ENCODE results near the gene UBR4. TPM values are rescaled to one million over a fixed set of nuclear protein-coding genes. Genes with fewer than 3 reads are reported as not detected.

Gene UBR4
- polyA plus RNA-seq, 1 of the 3 experiments (the other 2 are of a cell fraction), result 68.7 TPM

DNA sequence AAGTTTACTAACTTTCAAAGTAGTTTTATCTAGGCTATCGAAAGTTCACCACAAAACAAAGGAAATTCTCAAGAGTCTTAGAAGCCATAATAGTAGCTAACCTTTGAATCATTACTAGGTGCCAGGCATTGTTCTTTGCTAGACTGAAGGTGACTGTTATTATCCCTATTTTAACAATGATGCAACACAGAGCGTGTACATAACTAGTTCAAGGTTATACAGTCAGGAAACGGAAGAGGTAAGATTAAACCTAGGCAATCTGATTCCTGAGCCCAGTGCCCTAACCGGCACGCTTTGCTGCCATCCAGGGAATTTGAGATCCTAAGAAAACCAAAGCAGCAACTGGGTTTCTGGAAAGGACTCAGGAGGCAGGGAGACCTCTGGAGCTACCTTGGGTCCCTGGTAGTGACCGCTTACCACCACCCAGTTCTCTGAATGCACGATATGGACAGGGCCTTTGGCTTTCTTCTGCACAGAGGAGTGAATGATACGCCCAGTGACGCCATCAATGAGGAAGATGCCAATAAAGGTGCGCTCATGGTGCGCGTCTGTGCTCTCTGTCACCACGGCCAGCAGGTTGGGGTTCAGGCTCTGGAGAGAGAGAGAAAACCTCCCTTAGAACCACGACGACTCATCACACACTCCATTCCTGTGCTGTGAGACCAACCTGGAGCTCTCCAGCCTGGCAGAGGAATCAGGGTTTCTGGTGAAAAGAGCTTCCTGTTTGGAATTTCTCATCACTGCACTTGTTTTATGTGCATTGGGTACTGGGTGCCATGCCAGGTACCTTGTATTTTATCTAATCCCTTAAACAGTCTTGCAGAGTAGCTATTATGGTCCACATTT is 13.1 kb upstream of the UBR4 start:
- Histone ChIP-seq H2AFZ (ENCODE audit: low read depth) (no peak overlapping the region), H3K4me1 (ENCODE audit: control insufficient read depth in 1 of 2, insufficient read depth in 2 of 2, low read depth in 1 of 2, low read length in 1 of 2) (no peaks in the 10 kb centered on the region), H3K4me2 (no peak overlapping the region), H3K27ac (ENCODE audit: low read depth in 2 of 2, low read length in 1 of 2) (no peak overlapping the region), H4K20me1 (ENCODE audit: insufficient read depth) (no peaks in the 10 kb centered on the region), H3F3A (replicated peaks; ENCODE audit: insufficient read depth) (peaks cover 2% of the 10 kb centered on the region), H3K9me3 (no peaks in the 10 kb centered on the region), H3K36me3 (replicated peaks in 1 of 2; ENCODE audit: control insufficient read depth in 1 of 2, insufficient read depth in 2 of 2, low read length in 1 of 2) (peaks cover 52 to 70% of the 10 kb centered on the region in 2 experiments), H3K79me2 (ENCODE audit: insufficient read depth) (no peaks in the 10 kb centered on the region), H3K27me3 (ENCODE audit: insufficient read depth) (no peaks in the 10 kb centered on the region), H3K9me2 (no peaks in the 10 kb centered on the region), H3K9ac (no peak overlapping the region), H3K4me3 (ENCODE audit: low read depth in 2 of 2, low read length in 1 of 2) (no peak overlapping the region)
- 92% methylated on average over 14 of the region's 15 CpGs for WGBS (ENCODE audit: low lambda C conversion rate)
- TF ChIP-seq, protein P1, sequence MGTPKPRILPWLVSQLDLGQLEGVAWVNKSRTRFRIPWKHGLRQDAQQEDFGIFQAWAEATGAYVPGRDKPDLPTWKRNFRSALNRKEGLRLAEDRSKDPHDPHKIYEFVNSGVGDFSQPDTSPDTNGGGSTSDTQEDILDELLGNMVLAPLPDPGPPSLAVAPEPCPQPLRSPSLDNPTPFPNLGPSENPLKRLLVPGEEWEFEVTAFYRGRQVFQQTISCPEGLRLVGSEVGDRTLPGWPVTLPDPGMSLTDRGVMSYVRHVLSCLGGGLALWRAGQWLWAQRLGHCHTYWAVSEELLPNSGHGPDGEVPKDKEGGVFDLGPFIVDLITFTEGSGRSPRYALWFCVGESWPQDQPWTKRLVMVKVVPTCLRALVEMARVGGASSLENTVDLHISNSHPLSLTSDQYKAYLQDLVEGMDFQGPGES (IDR thresholded peaks at IDR 0.05; ENCODE audit: low read depth, low read length), result no peak
- TF ChIP-seq MXI1 (IDR thresholded peaks at IDR 0.05; ENCODE audit: low read depth, low read length) (no peak), GABPA (IDR thresholded peaks at IDR 0.05; ENCODE audit: low read depth) (no peak), EZH2phosphoT487 (IDR thresholded peaks at IDR 0.05; ENCODE audit: borderline replicate concordance, low read depth) (no peak), YY1 (IDR thresholded peaks at IDR 0.05; ENCODE audit: low read depth) (no peak), FOSL2 (IDR thresholded peaks at IDR 0.05; ENCODE audit: borderline replicate concordance, low read depth) (peak; percentile 24; the same call in 1 of the 2 replicates)
- TF ChIP-seq, protein P2, sequence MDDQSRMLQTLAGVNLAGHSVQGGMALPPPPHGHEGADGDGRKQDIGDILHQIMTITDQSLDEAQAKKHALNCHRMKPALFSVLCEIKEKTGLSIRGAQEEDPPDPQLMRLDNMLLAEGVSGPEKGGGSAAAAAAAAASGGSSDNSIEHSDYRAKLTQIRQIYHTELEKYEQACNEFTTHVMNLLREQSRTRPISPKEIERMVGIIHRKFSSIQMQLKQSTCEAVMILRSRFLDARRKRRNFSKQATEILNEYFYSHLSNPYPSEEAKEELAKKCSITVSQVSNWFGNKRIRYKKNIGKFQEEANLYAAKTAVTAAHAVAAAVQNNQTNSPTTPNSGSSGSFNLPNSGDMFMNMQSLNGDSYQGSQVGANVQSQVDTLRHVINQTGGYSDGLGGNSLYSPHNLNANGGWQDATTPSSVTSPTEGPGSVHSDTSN (IDR thresholded peaks at IDR 0.05), result no peak
- TF ChIP-seq, protein P3, sequence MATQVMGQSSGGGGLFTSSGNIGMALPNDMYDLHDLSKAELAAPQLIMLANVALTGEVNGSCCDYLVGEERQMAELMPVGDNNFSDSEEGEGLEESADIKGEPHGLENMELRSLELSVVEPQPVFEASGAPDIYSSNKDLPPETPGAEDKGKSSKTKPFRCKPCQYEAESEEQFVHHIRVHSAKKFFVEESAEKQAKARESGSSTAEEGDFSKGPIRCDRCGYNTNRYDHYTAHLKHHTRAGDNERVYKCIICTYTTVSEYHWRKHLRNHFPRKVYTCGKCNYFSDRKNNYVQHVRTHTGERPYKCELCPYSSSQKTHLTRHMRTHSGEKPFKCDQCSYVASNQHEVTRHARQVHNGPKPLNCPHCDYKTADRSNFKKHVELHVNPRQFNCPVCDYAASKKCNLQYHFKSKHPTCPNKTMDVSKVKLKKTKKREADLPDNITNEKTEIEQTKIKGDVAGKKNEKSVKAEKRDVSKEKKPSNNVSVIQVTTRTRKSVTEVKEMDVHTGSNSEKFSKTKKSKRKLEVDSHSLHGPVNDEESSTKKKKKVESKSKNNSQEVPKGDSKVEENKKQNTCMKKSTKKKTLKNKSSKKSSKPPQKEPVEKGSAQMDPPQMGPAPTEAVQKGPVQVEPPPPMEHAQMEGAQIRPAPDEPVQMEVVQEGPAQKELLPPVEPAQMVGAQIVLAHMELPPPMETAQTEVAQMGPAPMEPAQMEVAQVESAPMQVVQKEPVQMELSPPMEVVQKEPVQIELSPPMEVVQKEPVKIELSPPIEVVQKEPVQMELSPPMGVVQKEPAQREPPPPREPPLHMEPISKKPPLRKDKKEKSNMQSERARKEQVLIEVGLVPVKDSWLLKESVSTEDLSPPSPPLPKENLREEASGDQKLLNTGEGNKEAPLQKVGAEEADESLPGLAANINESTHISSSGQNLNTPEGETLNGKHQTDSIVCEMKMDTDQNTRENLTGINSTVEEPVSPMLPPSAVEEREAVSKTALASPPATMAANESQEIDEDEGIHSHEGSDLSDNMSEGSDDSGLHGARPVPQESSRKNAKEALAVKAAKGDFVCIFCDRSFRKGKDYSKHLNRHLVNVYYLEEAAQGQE (IDR thresholded peaks at IDR 0.05; ENCODE audit: low read depth, low read length), result 0 out of 2 replicates have a peak, but pooled peaks have one; percentile 45
- DNase-seq, result no peak
- ChIA-PET CTCF (interaction anchor here (1.4 to 2.5 kb wide), 2 partner anchors 13 to 18 kb away, joined by 4 to 10 read pairs; partner anchors contain the start of gene UBR4), POLR2A (interaction anchor here (0.8 kb wide), 1 partner anchor 13 kb away, joined by 3 read pairs; no protein-coding TSS in a partner anchor)
